Transverse colon (tissue), 3 donors: Measurements from ENCODE around the gene LPO.

Experiments
- CTCF ChIP-seq, 5 experiments: fragments of 200-600 bp in 3 of 5; fragments of 450-650 bp in 2 of 5; sonication (generic) in 3 of 5; IDR thresholded peaks; 1 replicate in 2 of 5; 2 replicates in 3 of 5; pipeline ENCODE4 v1.5.1; 2016 to 2017; ENCODE audit warnings: antibody characterized with exemption in 5 of 5, inconsistent platforms in 3 of 5, mild to moderate bottlenecking in 2 of 5, moderate library complexity in 1 of 5
- POLR2A ChIP-seq: fragments of 450-650 bp; IDR thresholded peaks from one replicate; pipeline ENCODE4 v1.6.1; 2016; ENCODE audit warnings: antibody characterized with exemption, mild to moderate bottlenecking, moderate library complexity

- no peak for TF ChIP-seq CTCF (IDR thresholded peaks at IDR 0.05)
- no peak for TF ChIP-seq POLR2A
Observed at GRCh38 chr17:58231641-58232040, 6.7 kb upstream of the LPO start.
